ENCODE data around the gene FAM193B.

The FAM193B gene

DNA sequence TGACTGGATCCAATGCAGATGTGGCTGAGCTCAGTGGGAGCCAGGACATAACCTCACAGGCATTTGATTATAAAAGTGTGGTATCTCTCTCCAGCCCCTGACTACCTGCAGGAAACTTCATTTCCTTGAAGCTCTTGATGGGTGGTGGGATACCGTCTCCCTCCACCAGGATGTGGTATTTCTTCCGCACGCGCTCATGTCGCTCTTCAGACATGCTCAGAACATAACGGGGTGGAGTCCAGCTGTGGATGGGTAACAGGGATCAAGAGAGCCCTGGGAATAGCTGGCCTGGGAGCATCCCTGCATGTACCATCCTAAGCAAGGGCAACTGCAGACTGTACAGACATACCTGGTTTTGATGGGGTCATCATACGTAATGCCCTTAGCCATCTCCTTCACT lies 38.8 kb downstream of the FAM193B start:
- DNase-seq (ENCODE audit: low read depth) = no peak

DNA sequence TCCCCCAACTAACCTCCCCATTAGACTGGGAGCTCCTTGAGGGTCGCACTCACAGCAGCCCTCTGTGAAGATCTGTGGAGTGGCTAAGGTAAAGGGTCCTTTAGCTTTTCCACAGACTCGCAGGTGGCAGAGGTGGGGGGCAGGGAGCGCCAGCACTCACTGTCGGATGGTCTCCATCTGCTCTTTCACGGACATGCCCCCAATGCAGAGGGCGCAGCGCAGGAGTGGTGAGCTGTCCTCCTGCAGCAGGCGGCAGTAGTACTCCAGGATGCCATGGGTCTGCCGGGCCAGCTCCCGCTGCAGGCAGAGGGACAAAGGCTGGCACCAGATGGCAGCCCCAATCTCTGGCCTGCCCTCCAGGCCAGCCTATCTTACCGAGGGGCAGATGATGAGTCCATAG lies 39.8 kb downstream of the FAM193B start:
- no peak for DNase-seq (ENCODE audit: low read depth)

DNA sequence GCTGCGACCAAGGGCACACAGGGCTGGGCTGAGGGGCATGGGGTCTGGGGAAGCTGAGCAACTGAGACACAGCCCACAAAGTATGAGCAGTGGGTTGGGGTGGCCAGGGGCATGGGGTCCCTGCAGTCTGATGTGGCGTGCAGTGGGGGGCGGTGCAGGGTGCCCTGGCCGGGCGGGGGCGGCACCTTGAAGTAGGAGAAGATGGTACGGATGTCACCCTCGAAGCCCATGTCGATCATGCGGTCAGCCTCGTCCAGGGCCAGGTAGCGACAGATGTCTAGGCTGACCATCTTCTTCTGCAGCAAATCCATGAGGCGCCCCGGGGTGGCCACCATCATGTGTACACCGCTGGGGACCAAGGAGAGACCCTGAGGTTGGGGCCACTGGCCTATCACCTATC lies 40.9 kb downstream of the FAM193B start:
- no peak for DNase-seq (ENCODE audit: low read depth)

DNA sequence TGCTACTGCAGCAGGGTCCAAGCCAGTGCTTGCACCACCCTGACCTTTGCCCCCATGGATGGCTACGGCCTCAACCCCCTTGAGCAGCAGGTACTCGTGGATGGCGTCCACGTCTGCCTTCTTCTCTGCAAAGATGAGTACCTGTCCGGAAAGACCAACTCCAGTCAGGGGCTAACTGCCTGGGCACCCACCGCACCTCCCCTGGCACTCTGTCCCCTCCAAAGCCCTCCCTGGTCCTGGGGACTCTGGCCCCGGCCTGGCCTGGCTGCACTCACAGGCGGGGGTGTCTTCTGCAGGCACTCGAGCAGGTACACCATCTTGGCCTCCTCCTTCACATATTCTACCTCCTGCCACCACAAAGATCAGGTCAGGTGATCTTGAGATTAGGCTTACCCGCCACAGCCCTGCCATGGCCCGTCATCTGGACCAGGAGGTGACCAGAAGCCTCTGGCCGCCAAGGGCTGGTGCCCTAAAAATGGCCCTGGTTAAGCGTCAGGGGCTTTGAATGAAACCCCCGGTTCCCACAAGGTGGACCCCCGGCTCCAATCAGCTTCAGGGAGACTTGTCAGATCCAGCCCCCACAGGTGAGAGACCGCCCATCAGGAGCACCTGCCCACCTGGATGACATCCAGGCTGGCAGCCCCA lies 41.5 kb downstream of the FAM193B start:
- DNase-seq (ENCODE audit: low read depth) = no peak

DNA sequence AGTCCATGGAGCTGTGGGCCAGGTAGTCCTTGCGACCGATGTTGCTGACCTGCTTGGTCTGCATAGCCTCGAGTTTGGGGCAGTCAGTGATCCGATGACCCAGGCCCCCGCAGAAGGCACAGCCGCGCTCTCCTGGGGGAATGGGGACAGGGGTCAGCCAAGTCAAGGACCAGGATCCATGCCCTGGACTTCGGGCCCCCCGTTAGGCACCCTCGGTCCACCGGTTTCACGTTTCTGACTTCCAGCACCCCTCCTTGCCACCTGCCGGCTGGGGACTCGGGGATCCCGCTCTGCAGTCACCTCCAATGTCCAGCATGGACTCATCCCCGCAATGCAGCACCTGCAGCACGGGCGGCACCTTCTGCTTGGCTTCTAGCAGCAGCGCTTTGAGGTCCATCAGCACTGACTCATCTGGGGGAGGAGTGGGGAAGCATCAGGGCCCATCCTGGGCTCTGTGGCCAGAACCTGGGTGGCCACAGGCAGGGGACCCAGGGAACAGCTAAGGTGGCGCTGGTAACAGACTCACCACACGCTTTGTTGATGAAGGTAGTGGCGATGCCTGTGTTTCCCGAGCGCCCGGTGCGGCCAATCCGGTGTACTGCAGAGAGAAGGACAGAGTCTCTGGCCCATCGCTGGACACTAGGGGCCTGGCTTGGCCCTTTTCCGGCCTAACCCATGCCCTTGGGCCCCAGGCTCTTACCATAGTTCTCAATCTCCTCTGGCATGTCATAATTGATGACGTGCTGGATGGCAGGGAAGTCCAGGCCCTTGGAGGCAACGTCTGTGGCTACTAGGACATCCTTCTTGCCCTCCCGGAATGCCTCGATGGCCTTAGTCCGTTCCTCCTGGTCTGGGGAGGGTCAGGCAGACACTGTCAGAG lies 42.3 kb downstream of the FAM193B start:
- DNase-seq (ENCODE audit: low read depth) = no peak

DNA sequence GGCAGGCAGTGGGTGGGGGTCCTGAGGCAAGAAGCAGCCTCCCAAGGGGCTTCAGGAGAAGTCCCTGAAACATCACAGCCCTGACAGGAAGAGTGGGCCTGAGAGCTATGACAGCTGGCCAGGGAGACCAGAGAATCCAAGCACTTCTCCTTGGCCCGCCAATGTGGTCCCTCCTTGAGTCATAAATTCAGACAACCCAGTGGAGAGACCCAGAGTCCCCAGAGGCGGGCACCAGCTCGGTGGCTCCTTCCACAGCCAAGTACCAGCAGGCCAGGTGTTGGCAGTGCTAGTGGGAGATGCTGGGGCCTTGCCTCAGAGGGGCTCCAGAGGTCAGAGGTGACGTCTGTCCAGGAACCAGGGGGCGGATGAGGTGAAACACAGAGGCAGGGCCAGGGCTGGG lies 43.2 kb downstream of the FAM193B start:
- no peak for DNase-seq (ENCODE audit: low read depth)

DNA sequence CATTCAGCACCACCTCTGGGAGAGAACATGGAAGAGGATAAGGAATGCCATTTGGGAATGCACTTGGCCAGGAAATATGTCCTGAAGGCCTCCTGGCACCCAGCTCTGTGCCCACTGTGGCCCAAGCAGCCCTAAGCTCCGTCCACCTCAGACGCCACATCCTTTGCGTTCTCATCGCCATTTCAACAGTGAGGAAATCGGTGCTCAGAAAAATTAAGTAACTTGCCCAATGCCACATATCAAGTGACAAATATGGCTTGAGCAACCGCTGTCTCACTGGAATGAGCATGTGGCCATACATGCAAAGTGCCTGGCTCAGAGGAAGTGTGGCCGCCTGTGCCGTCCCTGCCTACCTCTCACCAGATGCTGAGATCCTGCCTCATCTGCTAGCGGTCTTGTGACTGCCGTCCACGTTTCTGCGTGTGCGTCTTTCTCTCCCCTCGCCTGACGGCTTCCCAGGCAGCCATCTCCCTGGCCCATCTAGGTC lies 43.8 kb downstream of the FAM193B start:
- no peak for DNase-seq (ENCODE audit: low read depth)

DNA sequence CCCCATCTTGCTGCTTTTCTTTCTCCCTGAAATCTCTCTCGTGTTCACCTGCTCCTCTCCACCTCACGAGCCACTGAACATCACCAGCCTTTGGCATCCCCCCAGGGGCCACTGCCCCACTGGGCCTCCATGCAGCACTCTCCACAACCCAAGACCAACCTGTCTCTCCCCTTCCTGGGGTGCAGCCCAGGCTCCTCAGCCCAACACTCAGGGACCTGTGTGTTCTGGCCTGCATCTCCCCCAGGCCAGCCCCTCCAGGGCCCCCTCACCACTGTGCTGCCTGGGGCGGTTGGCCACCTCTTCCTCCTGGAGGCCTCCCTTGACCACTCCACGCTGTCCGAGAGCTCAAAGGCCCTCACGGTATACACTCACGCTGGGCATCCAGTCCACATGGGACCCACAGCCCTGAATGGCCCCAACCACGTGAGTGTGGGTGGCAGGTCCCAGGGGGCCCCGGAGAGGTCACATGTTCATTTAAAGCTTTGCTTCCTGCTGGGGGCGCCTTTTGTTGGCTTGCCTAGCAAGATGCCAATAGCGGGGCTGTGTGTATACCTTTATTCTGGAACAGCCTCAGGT lies 44.3 kb downstream of the FAM193B start:
- no peak for DNase-seq (ENCODE audit: low read depth)

DNA sequence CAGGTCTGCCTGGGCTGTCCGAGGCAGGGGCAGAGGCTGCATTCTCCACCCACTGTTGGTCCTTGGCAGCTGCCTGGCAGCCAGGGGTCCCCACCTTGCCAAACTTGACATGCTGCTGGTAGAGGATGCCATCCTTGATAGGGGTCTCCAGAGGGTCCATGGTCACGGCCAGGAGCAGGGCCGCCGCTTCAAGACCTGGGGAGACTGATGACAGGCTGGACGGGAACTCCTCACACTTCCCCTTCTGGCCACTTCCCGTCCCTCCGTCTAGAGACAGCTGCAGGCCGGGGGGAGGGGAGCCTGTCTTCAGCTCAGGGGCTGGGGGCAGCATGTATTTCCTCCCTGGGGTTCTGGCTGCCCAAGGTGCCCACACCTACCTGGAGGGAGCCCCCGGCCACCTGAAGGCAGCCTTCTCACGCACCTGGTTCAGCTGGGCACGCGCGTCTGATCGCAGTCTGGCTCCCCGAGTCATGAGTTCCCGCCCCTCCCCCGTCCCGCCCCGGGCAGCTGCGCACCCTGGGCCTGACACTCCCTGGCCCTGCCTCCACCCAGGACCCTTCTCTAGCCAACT lies 44.9 kb downstream of the FAM193B start, which contains the start of gene DOK3:
DOK3 (minus strand) TSS at position 446 of the 571 bp plus-strand sequence; CDS start at position 160, 286 bp downstream.
- DNase-seq (ENCODE audit: low read depth) = no peak

DNA sequence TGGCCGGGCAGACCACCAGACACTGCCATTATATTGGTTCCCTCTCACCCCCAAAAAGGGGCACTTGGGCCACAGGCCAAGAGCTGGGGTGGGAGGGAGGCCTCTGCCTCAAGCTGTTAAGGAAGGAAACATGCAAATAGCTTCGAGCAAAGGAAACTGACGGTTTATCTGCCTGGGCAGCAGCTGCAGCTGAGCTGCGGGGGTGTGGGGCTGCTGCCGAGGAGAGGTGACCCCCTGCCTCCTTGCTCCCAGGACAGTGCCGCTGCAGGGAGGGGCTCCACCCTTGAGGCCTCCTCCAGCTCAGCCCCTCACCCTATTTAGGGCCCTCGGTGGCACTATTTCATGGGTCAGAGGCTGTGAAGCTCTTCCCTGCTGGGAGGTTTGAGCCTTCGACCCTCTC lies 45.5 kb downstream of the FAM193B start:
- no peak for DNase-seq (ENCODE audit: low read depth)

DNA sequence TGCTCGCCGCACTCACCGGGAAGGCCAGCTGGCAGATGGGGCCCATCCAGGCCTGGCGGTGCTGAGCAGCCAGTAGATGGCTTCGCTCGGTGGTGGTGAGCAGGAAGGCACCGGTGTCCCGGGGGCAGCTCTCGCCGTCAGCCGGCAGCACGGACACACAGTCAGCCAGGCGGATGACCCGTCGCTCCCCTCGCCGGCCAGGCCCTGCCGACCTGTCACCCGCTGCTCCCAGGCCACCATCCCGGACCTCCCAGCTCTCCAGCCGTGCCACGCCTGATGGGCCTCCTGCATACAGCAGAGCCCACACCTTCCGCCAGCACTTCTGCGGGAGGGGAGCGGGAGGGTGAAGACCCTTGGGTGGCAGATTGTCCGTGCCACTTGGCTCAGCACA lies 46.1 kb downstream of the FAM193B start:
- DNase-seq (ENCODE audit: low read depth) = no peak

DNA sequence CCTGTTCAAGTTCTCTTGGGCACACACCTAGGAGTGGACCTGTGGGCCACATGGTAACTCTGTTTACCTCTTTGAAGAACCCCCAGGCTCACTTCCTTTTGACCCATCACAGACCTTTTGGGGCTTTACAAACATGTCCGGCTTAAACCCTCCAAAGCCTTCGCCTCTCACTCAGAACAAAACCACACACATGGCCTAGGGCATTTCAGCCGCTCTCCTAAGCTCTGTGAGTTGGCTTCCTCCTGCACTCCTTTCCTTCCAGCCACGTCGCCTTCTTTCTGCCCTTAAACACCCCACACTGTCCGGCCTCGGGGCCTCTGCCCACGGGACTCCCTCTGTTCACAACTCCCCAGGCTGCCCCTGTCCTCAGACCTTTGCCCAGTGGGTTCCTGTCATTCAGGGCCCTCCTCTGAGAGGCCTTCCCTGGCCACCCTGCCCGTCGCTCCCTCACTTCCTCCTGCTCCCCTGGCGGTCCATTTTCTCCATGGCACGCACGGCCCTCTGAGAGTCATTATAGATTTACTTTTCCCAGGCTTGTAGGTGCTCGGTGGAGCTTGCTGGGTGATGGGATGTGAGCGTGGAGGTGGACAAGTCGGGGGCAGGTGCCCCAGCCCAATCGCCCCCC lies 46.7 kb downstream of the FAM193B start:
- no peak for DNase-seq (ENCODE audit: low read depth)

DNA sequence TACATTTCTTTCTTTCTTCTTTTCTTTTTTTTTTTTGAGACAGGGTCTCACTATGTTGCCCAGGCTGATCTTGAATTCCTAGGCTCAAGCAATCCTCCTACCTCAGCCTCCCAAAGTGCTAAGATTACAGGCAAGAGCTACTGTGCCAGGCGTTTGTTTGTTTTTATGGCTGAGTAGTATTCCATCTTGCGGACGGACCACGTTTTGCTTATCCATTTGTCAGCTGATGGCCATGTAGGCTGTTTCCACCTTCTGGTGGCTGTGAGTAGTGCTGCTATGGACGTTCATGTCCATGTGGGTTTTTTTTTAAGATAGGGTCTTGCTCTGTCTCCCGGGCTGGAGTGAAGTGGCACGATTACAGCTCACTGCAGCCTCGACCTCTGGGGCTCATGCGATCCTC lies 47.2 kb downstream of the FAM193B start:
- DNase-seq (ENCODE audit: low read depth) = no peak

DNA sequence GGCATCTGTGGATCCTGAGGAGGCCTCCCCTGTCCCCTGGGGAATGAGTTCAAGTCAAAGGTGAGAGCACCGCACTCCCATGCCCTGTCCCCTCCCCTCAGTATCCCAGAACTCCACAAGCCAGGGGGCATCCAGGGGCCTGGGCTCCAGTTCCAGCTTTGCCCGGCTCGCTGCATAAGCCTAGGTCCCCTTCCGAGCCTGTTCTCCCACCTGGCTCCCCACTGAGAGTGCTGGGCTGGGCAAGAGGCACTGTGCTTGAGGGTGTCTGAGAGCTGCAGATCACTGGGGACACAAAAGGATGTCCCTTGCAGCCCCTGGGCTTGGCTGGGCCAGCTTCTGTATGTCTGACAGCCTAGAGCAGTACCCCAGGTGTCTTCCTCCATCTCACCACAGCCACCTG lies 49.3 kb downstream of the FAM193B start:
- no peak for DNase-seq (ENCODE audit: low read depth)

DNA sequence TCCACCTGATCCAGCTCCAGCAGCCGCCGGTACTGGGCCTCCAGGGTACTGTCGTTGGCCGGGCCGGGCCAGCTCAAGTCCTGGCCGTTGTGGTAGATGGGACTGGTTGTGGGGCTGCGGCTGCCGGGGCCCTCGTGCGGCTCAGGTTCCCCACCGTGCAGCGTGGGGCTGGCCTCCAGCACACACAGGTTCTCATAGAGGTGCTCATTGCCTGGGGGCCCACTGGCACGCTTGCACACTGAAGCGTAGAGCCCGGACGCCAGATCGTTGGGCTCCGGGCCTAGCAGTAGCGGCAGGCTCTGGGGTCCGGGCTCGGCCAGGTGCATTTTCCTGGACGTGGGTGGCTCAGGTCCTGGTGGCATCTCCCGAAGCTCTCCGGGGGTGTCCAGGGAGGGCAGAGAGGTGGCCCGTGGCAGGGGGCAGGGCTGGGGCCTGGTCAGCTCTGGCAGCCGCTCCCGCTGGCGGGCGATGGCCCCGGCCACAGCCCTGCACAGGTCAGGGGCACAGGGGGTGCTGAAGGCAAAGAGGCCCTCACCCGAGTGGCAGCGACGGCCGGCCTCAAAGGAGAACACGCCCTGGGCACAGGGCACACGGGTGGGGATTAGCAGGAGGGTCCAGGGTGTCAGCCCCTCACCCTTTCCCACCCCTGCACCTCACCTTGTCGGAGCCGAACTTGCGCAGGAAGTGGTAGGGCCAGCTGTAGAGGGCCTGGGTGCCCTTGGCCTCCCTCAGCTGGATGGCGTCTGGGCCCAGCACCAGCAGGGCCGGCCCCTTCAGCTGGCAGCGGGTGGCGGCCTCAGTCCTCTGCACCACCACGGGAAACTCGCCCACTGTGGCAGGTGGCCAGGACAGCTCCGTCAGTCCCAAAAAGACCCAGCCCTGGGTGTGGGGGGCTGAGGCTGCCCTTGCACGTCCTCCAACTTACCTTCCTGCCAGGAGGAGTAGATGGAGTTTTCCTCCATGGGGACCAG lies 50.0 kb downstream of the FAM193B start:
- no peak for DNase-seq (ENCODE audit: low read depth)

DNA sequence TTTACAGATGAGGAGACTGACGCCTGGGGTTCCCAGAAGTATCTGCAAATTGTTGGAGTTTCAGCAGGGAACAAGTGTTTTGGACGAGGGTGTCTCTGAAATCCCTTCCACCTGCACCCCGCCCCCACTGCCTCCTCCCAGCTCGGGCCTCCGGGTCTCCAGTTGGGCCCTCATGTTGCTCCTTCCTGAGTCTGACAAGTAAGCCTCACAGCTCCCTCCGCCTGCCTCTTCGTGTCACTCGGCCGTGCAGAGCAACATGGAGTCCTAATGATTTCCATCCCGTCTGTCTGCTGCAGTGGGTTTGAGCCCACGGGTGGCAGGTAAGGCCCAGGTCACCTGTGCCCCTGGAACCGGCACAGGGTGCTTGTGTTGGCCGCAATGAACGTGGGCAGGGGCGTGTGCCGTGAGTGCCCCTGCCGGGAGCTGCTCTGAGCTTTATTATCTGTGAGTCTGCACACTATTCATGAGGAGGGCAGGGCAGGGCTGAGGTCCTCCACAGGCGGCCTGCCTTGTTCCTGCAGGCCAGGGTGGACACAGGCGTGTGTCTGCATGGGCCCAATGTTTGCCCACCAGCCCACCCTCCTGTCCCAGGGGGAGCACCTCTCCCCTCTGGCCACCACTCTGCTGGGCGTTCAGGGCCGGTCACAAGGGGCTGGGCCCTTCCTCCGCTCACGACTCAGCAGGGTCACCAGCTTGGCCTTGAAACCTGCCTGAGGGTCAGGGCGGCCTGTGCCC lies 50.8 kb downstream of the FAM193B start:
- DNase-seq (ENCODE audit: low read depth) = no peak

DNA sequence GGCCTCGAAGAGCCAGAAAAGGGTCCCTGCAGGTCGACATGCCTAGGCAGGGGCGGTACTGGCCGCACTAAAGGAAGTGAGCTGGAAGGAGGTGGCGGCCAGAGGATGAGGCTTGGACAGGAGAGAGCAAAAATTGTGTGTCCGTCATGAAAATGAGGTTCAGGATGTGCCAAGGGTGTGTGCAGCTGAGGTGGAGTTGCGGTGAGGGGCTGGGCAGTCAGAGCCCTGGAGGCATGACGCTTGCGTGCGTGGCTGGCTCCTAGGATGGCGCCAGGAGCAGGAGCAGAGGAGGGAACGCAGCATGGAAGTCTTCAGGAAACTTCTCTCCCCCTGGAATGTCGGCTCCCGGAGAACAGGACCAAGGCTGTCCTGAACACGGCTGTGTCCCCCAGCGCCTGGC lies 51.5 kb downstream of the FAM193B start:
- no peak for DNase-seq (ENCODE audit: low read depth)

DNA sequence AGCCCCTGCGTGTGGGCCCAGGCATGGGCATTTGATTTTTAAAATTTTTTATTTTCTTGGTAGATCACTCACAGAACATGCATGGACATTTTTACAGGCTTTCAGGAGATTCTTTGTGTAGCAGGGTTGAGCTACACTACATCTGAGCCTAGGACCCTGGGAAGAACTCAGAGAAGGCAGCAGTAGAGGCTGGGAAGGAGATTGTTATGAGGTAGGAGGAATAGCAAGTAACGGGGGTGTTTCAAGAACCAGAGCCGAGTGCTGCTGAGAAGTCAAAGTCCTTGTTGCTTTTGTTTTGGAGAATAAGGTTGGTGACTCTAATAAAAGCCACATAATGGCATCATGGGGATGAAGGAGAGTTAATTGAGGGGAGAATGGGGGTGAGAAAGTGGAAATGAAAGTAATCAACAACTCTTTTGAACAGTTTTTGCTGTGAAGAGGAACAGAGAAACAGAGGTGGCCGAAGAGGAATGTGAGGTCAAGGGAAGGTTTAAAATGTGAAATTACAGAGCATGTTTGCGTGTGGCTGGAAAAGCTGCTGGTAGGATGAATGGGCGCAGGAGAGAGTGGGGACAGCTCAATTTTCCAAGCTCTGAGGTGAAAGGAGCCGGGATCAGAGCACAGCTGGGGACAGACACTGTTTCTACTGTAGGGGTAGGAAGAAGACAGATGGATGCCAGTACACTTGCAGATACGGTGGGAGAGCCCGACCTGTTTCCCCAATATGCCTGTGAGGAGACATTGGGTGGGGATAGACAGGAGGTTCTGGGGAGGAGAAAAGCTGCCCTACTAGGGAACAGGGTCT lies 52.3 kb downstream of the FAM193B start:
- no peak for DNase-seq (ENCODE audit: low read depth)
